GM19328 (cell line): ENCODE results near the gene ZMYM5.
"Not testable (repeated sequence)": the region's sequence is repeated elsewhere in the genome, so short reads cannot be mapped to it uniquely, and the experiment has no call there.

Experiments used
- ATAC-seq: cut with Tn5 transposase; IDR thresholded peaks from one replicate; pipeline ENCODE4 v1.9.1; 2021; ENCODE audit warnings: mild to moderate bottlenecking, moderate library complexity; ENCODE audit not compliant: unreplicated experiment

ZMYM5 gene

DNA sequence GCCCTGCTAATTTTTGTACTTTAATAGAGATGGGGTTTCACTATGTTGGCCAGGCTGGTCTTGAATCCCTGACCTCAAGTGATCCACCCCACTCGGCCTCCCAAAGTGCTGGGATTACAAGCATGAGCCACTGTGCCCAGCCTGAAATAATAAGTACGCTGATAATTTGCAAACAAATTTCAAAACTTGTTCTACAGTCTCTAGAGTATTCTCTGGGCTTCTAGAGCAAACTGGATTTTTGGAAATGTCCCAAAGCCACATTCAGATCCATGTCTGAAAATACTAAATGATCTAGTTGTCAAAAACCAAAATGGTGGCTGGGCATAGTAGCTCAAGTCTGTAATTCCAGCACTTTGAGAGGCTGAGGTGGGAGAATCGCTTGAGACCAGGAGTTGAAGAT is 40.8 kb downstream of the ZMYM5 start:
- ATAC-seq: no peak

- ATAC-seq: no peak
These were observed 45.1 kb downstream of the ZMYM5 start for GRCh38 chr13:19818223-19818842.

DNA sequence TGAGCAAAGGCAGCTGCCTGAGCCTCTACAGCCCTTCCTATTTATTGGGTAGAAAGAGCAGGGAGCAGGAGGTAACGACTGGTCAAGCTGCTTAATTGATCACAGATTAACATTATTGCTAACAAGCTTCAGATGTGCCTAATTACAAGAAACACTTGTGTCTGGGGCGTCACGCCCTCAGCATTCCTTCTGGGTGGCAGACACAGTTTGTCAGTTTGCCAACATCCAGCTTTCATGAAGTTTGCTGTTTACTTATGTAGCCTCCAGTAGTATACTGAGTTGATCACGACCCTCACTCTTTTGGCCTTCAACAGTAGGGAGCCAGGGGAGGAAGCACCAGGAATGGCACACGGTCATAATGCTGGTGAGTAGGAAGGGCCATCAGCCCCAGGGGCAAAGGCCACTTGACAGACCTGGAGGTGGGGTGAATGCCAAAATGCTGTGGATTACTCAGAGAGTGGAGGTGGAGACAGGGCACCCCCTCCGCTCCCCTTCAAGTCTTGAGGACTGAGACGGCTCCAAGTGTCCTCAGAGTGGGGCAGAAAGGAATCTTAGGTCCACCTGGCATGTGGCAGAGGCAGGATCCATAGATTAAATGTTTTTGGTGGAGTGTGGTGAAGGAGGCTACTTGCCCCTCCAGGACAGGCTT is 45.8 kb downstream of the ZMYM5 start:
- no peak for ATAC-seq

GRCh38 chr13:19817106-19817505 is 46.3 kb downstream of the ZMYM5 start:
- ATAC-seq: no peak

DNA sequence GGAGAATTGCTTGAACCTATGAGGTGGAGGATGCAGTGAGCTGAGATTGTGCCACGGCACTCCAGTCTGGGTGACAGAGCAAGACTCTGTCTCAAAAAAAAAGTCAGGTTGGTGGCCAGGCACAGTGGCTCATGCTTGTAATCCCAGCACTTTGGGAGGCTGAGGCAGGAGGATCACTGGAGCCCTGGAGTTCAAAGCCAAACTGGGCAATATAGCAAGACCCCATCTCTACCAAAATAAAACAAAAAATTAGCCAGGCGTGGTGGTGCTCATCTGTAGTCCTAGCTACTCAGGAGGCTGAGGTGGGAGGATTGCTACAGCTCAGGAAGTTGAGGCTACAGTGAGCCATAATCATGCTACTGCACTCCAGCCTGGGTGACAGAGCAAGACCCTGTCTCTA is 47.6 kb downstream of the ZMYM5 start:
- ATAC-seq: not testable (repeated sequence)

DNA sequence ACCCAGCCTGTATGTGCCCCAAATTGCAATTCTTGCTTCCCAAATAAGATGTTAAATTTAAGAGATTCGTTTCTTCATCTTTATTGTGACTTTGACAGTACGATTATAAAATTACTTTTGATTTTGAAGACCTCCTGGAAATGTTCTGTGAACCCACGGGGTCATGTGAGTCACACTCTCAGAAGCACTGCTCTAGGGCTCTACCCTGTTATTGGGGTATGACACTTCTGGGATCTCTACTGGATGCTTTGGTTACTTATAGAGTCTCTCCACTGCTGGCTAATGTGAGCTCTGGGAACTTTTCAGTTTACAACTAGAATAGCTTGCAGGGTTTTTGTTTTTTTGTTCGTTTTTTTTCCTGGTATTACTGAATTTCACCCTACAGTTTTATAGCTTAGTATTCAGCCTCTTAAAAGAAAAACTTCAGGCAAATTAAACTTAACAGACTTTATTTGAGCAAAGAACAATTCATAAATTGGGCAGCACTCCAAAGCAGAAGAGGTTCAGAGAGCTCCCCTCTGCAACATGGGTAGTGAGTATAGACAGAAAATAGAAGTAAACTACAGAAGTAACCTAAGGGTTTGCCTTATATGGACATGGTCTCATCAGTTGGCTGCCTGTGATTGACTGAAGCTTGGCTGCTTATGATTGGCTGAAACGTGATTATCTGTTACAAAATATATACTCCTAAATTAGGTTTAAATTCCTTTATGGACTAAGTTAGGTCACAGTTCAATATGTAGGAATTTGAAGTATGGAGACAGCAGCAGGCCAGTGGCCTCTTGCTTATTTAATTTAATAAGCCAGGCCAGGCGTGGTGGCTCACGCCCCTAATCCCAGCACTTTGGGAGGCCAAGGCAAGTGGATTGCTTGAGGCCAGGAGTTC is 52.2 kb downstream of the ZMYM5 start:
- no peak for ATAC-seq

GRCh38 chr13:19810151-19810550 is 53.3 kb downstream of the ZMYM5 start:
- ATAC-seq: no peak

GRCh38 chr13:19805765-19806164 is 57.7 kb downstream of the ZMYM5 start:
- ATAC-seq: no peak

DNA sequence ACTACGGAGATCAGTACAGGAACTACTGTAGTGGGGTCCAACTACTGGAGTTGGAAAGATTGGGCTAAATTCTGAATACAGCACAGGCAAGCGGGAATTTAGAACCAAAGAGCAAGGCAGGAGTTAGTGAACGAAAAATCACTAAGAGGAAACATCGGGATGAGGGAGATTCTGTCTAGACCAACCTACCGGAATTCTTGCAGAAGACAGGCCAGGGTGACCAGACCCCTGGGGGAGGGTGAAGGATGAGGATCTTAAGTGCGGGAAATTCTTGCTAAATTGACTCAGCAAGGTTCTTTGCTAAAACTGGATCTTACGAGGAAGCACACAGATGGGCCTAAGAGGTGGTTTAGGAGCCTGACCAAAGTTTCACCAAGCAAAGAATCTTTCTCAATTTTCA is 67.5 kb downstream of the ZMYM5 start:
- ATAC-seq: no peak

- no peak for ATAC-seq
These were observed 68.8 kb downstream of the ZMYM5 start for GRCh38 chr13:19794631-19795030.

DNA sequence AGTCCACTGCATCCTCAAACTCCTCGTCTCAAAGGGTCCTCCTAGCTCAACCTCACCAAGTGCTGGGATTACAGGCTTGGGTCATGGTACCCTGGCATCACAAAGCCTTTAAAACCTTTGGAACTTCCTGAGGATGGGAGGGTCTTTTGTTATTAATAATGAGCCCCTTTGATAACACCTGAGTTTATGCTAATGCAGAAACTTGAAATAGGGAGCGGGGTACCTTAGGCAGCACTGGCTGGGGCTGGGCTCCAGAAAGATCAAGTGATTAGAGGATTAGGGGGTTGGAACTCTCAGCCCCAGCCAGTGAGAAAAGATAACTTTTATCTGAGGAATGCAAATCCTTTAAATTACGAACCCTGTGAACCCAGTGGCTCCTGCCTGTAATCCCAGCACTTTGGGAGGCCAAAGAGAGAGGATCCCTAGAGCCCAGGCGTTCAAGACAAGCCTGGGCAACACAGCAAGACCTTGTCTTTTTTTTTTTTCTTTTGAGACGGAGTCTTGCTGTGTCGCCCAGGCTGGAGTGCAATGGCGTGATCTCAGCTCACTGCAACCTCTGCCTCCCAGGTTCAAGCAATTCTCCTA is 71.4 kb downstream of the ZMYM5 start:
- no peak for ATAC-seq

DNA sequence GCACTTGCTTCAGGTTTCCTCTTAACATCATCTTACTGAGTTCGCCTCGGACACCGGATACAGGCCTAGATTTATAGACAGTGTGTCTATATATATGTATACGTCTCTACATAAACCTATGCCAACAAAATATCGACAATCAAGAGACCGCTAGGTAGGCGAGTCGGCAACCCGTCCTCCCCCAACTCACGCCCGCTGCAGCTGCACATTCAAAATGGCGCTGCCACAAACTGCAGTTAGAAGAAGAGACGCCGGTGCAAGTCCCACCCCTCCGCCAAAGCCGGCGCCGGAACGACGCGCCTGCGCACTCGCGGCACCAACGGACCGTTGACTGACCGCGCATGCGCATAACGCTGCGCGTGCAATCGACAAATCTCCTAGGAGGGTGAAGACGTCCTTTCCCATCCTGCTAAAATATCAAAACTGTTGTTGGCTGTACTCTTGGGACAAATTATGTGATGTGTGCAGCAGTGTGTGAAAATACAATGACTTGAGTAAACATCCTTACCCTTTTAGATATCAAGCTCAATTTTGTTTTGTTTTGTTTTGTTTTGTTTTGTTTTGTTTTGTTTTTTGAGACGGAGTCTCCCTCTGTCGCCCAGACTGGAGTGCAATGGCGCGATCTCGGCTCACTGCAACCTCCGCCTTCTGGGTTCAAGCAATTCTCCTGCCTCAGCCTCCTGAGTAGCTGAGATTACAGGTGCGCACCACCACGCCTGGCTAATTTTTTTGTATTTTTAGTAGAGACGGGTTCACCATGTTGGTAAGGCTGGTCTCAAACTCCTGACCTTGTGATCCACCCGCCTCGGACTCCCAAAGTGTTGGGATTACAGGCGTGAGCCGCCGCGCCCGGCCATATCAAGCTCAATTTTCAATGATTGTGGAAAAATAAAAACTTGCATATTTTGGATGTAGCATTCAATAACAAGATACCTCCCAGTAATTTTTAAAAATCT is 80.4 kb downstream of the ZMYM5 start, which contains the start of gene PSPC1:
Gene PSPC1, minus strand, starts transcription at position 219 of the 956 bp plus-strand sequence. Its CDS starts 188 bp downstream, at position 31.
- ATAC-seq: peak; percentile 78

DNA sequence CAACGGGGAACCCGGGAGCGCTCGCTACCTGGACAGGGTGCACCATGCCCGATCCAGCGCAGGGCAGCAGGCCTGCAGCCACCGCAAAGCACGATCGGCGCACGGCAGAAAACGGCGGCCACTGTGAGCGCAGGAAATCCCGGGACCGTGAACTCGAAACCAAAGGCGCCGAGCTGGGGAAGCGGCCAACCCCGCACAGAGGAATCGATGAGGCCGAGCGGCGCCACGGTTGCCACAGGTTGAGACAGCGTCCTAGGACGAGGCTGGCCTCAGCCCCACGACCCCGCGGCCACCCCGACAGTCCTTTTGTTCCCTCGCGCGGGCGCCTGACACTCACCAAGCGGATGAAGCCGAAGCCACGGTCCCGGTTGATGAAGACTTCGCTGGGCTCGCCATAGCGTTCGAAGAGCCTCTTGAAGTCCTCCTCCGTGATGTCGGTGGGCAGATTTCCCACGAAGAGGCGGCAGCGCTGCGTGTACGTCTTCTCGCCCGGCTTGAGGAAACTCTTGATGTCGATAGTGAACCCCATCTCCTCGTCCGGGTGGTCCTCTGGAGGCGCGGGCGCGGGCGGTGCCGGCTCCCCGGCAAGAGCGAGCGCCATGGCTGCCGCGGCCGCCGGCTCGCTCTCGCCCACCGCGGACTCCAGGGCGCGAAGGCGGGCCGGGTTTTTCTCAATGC is 81.3 kb downstream of the ZMYM5 start:
- ATAC-seq: peak; percentile 53

GRCh38 chr13:19781526-19781925 is 81.9 kb downstream of the ZMYM5 start:
- ATAC-seq: no peak

DNA sequence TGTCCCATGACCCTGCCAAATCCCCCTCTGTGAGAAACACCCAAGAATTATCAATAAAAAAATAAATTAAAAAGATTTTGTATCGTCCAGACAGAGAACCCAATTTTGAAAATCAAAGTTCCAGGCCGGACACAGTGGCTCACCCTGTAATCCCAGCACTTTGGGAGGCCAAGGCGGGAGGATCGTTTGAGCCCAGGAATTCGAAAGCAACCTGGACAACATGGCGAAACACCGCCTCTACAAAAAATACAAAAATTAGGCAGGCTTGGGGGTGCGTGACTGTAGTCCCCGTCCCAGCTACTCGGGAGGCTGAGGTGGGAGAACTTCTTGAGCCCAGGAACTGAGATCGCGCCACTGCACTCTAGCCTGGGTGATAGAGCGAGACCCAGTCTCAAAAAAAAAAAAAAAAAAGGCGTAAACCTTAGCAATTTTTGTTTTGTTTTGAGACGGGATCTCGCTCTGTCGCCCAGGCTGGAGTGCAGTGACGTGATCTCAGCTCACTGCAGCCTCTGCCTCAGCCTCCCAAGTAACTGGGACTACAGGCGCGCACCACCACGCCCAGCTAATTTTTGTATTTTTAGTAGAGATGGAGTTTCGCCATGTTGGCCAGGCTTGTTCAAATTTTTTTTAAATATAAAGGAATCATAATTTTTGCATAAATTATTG is 82.6 kb downstream of the ZMYM5 start:
- ATAC-seq: not testable (repeated sequence)
